GM21576 (cell line): Measurements from ENCODE around the gene RSPH9.

Source experiments
- ATAC-seq: cut with Tn5 transposase; IDR thresholded peaks from one replicate; pipeline ENCODE4 v1.9.1; 2021; ENCODE audit warnings: mild to moderate bottlenecking, moderate library complexity; ENCODE audit not compliant: unreplicated experiment

RSPH9 gene

GRCh38 chr6:43644940-43645612 lies at the start of gene RSPH9:
Gene RSPH9 (plus strand): TSS chr6:43645036. CDS start chr6:43645099, 63 bp downstream.
- ATAC-seq: peak; percentile 58

GRCh38 chr6:43600595-43600994 lies 44.2 kb upstream of the RSPH9 start:
- ATAC-seq: no peak

GRCh38 chr6:43604174-43604573 lies 40.7 kb upstream of the RSPH9 start:
- ATAC-seq: no peak

GRCh38 chr6:43606019-43606418 lies 38.8 kb upstream of the RSPH9 start:
- no peak for ATAC-seq

- no peak for ATAC-seq
Observed at GRCh38 chr6:43608310-43608763, 36.5 kb upstream of the RSPH9 start.

- ATAC-seq: no peak
Observed at GRCh38 chr6:43608807-43609206, 36.0 kb upstream of the RSPH9 start.

- no peak for ATAC-seq
Observed at GRCh38 chr6:43609402-43609801, 35.4 kb upstream of the RSPH9 start.

- ATAC-seq: no peak
Observed at GRCh38 chr6:43610431-43610830, 34.4 kb upstream of the RSPH9 start.

GRCh38 chr6:43613721-43614395 lies 31.0 kb upstream of the RSPH9 start:
- ATAC-seq: no peak

GRCh38 chr6:43614396-43614730 lies 30.5 kb upstream of the RSPH9 start:
- ATAC-seq: no peak

- ATAC-seq: no peak
Observed at GRCh38 chr6:43616725-43617472, 27.9 kb upstream of the RSPH9 start.

- no peak for ATAC-seq
Observed at GRCh38 chr6:43621078-43621835, 23.6 kb upstream of the RSPH9 start.

GRCh38 chr6:43621836-43622180 lies 23.0 kb upstream of the RSPH9 start:
- no peak for ATAC-seq

- no peak for ATAC-seq
Observed at GRCh38 chr6:43622541-43622940, 22.3 kb upstream of the RSPH9 start.

- ATAC-seq: no peak
Observed at GRCh38 chr6:43623880-43624785, 20.7 kb upstream of the RSPH9 start.

GRCh38 chr6:43624786-43625288 lies 20.0 kb upstream of the RSPH9 start:
- no peak for ATAC-seq

- ATAC-seq: no peak
Observed at GRCh38 chr6:43625393-43625992, 19.3 kb upstream of the RSPH9 start.

GRCh38 chr6:43627008-43627825 lies 17.6 kb upstream of the RSPH9 start:
- ATAC-seq: no peak
